ENCODE results near the gene MPZL3.

DNA sequence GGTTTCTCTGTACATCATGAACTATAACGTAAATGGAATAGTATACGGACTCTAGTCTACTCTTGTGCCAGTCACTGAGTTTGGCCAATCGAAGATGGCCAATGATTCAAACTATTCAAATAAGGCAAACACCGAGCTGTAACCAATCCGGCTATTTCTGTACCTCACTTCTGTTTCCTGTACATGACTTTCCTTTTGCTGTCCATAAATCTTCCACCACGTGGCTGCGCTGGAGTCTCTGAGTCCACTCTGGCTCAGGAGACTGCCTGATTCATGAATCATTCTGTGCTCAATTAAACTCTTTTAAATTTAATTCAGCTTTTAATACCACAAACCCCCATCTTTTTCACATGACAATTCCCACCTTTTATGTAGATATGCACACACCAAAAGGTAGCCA is 25.9 kb downstream of the MPZL3 start:
- TF ChIP-seq, protein P1, sequence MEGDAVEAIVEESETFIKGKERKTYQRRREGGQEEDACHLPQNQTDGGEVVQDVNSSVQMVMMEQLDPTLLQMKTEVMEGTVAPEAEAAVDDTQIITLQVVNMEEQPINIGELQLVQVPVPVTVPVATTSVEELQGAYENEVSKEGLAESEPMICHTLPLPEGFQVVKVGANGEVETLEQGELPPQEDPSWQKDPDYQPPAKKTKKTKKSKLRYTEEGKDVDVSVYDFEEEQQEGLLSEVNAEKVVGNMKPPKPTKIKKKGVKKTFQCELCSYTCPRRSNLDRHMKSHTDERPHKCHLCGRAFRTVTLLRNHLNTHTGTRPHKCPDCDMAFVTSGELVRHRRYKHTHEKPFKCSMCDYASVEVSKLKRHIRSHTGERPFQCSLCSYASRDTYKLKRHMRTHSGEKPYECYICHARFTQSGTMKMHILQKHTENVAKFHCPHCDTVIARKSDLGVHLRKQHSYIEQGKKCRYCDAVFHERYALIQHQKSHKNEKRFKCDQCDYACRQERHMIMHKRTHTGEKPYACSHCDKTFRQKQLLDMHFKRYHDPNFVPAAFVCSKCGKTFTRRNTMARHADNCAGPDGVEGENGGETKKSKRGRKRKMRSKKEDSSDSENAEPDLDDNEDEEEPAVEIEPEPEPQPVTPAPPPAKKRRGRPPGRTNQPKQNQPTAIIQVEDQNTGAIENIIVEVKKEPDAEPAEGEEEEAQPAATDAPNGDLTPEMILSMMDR (IDR thresholded peaks at IDR 0.05; ENCODE audit: low read depth, low read length, missing input control), result no peak
- TF ChIP-seq GABPA (IDR thresholded peaks at IDR 0.05 in 1 of 2, conservative IDR thresholded peaks at IDR 0.05 in 1 of 2), result no peak
- TF ChIP-seq, protein P2, sequence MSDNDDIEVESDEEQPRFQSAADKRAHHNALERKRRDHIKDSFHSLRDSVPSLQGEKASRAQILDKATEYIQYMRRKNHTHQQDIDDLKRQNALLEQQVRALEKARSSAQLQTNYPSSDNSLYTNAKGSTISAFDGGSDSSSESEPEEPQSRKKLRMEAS (IDR thresholded peaks at IDR 0.05), result no peak

All from liver (tissue), 3 donors.